GM18873 (cell line): ENCODE measurements around the gene FAM193A.

Experiments used
- ATAC-seq: cut with Tn5 transposase; IDR thresholded peaks from one replicate; pipeline ENCODE4 v1.9.1; 2021; ENCODE audit warnings: mild to moderate bottlenecking, moderate library complexity, moderate number of reproducible peaks; ENCODE audit not compliant: unreplicated experiment, low FRiP score

FAM193A gene

GRCh38 chr4:2684486-2684885 is 148.0 kb downstream of the FAM193A start:
- no peak for ATAC-seq

- ATAC-seq: no peak
Observed at GRCh38 chr4:2685541-2685940, 149.1 kb downstream of the FAM193A start.

GRCh38 chr4:2686379-2687265 is 150.2 kb downstream of the FAM193A start:
- no peak for ATAC-seq

GRCh38 chr4:2688281-2688680 is 151.8 kb downstream of the FAM193A start:
- no peak for ATAC-seq

GRCh38 chr4:2688697-2689096 is 152.2 kb downstream of the FAM193A start:
- ATAC-seq: no peak

GRCh38 chr4:2689114-2689513 is 152.7 kb downstream of the FAM193A start:
- ATAC-seq: no peak

- ATAC-seq: peak; percentile 57
Observed at GRCh38 chr4:2689825-2690700, 153.6 kb downstream of the FAM193A start.

GRCh38 chr4:2691313-2691712 is 154.9 kb downstream of the FAM193A start:
- ATAC-seq: no peak

- ATAC-seq: no peak
Observed at GRCh38 chr4:2691952-2692435, 155.5 kb downstream of the FAM193A start.

- no peak for ATAC-seq
Observed at GRCh38 chr4:2694691-2695090, 158.2 kb downstream of the FAM193A start.

GRCh38 chr4:2695346-2696060 is 159.1 kb downstream of the FAM193A start:
- no peak for ATAC-seq

- ATAC-seq: peak; percentile 90
Observed at GRCh38 chr4:2696423-2696822, 160.0 kb downstream of the FAM193A start.

- no peak for ATAC-seq
Observed at GRCh38 chr4:2697995-2698414, 161.6 kb downstream of the FAM193A start.

GRCh38 chr4:2698504-2698903 is 162.1 kb downstream of the FAM193A start:
- no peak for ATAC-seq

- no peak for ATAC-seq
Observed at GRCh38 chr4:2698951-2699505, 162.6 kb downstream of the FAM193A start.

- no peak for ATAC-seq
Observed at GRCh38 chr4:2699534-2699933, 163.1 kb downstream of the FAM193A start.

GRCh38 chr4:2700031-2700430 is 163.6 kb downstream of the FAM193A start:
- ATAC-seq: no peak

- no peak for ATAC-seq
Observed at GRCh38 chr4:2702361-2702760, 165.9 kb downstream of the FAM193A start.

GRCh38 chr4:2702770-2703169 is 166.3 kb downstream of the FAM193A start:
- no peak for ATAC-seq

- no peak for ATAC-seq
Observed at GRCh38 chr4:2712261-2712842, 175.9 kb downstream of the FAM193A start.
